Peyer's patch (tissue), 4 donors: ENCODE data around the gene C3orf22. TPM values are rescaled to one million over a fixed set of nuclear protein-coding genes. Genes with fewer than 3 reads are reported as not detected.
A peak's percentile ranks its signal among the peaks of the same experiment; 100 is the strongest.

Experiments used
- DNase-seq, 3 donors: peaks; one replicate each; pipeline ENCODE4 v3.0.0-alpha.2; 2017 to 2019
- H3K27ac ChIP-seq, 4 donors: fragments of 200-600 bp; sonication (generic); one replicate each; pipeline ENCODE4 v1.5.1; 2016 to 2019
- H3K27me3 ChIP-seq, 2 donors: fragments of 200-600 bp; sonication (generic); one replicate each; pipeline ENCODE4 v1.5.1; 2019
- H3K36me3 ChIP-seq, 3 donors: fragments of 200-600 bp; sonication (generic); one replicate each; pipeline ENCODE4 v1.5.1; 2016 to 2019
- H3K4me1 ChIP-seq, 4 donors: fragments of 200-600 bp; sonication (generic); one replicate each; pipeline ENCODE4 v1.5.1; 2016 to 2019
- H3K4me3 ChIP-seq, 4 donors: fragments of 200-600 bp; sonication (generic); 1 replicate in 3 of 4; 2 replicates in 1 of 4; pipeline ENCODE4 v1.5.1; 2016 to 2019; ENCODE audit warnings: mild to moderate bottlenecking in 1 of 4
- H3K9me3 ChIP-seq, 4 donors: fragments of 200-600 bp; sonication (generic); one replicate each; pipeline ENCODE4 v1.5.1; 2016 to 2019; ENCODE audit warnings: mild to moderate bottlenecking in 1 of 4
- CTCF ChIP-seq, 6 experiments: fragments of 450-650 bp in 4 of 6; fragments of 200-600 bp in 2 of 6; sonication (generic) in 1 of 6; IDR thresholded peaks; one replicate each; pipeline ENCODE4 v1.5.1; 2017 to 2019; ENCODE audit warnings: antibody characterized with exemption in 6 of 6, mild to moderate bottlenecking in 3 of 6, moderate library complexity in 1 of 6
- POLR2A ChIP-seq, 2 donors: fragments of 450-650 bp; IDR thresholded peaks; one replicate each; pipeline ENCODE4 v1.5.1; 2017; ENCODE audit warnings: antibody characterized with exemption in 2 of 2, mild to moderate bottlenecking in 2 of 2, moderate library complexity in 2 of 2
- total RNA-seq, 4 donors: library from RNA; depleted of rRNA; stranded (reverse); fragments of >200 nt; gene quantifications; one replicate each; pipeline ENCODE4 v1.1.0, GENCODE V29; 2016

Gene C3orf22
- total RNA-seq, 4 donors from 2014 or later, result not detected

- TF ChIP-seq CTCF (IDR thresholded peaks at IDR 0.05) (no peak), POLR2A (IDR thresholded peaks at IDR 0.05) (no peak)
- Histone ChIP-seq H3K36me3 (no peaks in the 10 kb centered on the region), H3K4me3 (no peak overlapping the region), H3K4me1 (peaks cover 0 to 19% (median 3%) of the 10 kb centered on the region in 4 donors), H3K9me3 (no peaks in the 10 kb centered on the region), H3K27ac (no peak overlapping the region), H3K27me3 (no peaks in the 10 kb centered on the region)
- DNase-seq, result peak in 1 of 3 donors; percentile 35
Observed at GRCh38 chr3:126525853-126526667, 32.7 kb downstream of the C3orf22 start.

GRCh38 chr3:126525091-126525852 is 33.5 kb downstream of the C3orf22 start:
- peaks cover 0 to 19% (median 3%) of the 10 kb centered on the region in 4 donors for H3K4me1 ChIP-seq
- H3K4me3 ChIP-seq, result peak overlapping the region in 1 of 4 donors; percentile 69
- H3K27me3 ChIP-seq, result no peaks in the 10 kb centered on the region
- no peak overlapping the region for H3K27ac ChIP-seq
- H3K36me3 ChIP-seq, result no peaks in the 10 kb centered on the region
- no peak for TF ChIP-seq POLR2A (IDR thresholded peaks at IDR 0.05)
- no peak for TF ChIP-seq CTCF (IDR thresholded peaks at IDR 0.05)
- no peaks in the 10 kb centered on the region for H3K9me3 ChIP-seq
- DNase-seq, result peak in 1 of 3 donors; percentile 47

GRCh38 chr3:126524429-126524988 is 34.2 kb downstream of the C3orf22 start:
- H3K27ac ChIP-seq, result peak overlapping the region in 2 of 4 donors; percentile 27 to 68
- H3K36me3 ChIP-seq, result no peaks in the 10 kb centered on the region
- TF ChIP-seq CTCF (IDR thresholded peaks at IDR 0.05) (no peak), POLR2A (IDR thresholded peaks at IDR 0.05) (no peak)
- no peaks in the 10 kb centered on the region for H3K27me3 ChIP-seq
- peak overlapping the region; percentile 4 to 69 (median 42) for H3K4me3 ChIP-seq
- H3K9me3 ChIP-seq, result no peaks in the 10 kb centered on the region
- peaks cover 0 to 19% (median 3%) of the 10 kb centered on the region in 4 donors for H3K4me1 ChIP-seq
- peak in 1 of 3 donors; percentile 63 for DNase-seq

- H3K4me3 ChIP-seq, result peak within 1 kb of the TSS; percentile 4 to 69 (median 42)
- H3K36me3 ChIP-seq, result no peaks in the 10 kb centered on the region
- no peaks in the 10 kb centered on the region for H3K9me3 ChIP-seq
- peak in 2 of 3 donors; percentile 79 to 88 for DNase-seq
- peaks cover 0 to 19% (median 3%) of the 10 kb centered on the region in 4 donors for H3K4me1 ChIP-seq
- TF ChIP-seq POLR2A (IDR thresholded peaks at IDR 0.05), result peak in 1 of 2 donors; percentile 22
- TF ChIP-seq CTCF (IDR thresholded peaks at IDR 0.05), result no peak
- peak within 1 kb of the TSS in 2 of 4 donors; percentile 27 to 68 for H3K27ac ChIP-seq
- no peaks in the 10 kb centered on the region for H3K27me3 ChIP-seq
Observed at GRCh38 chr3:126523745-126524428, 34.8 kb downstream of the C3orf22 start, which contains the start of gene CHST13. Gene CHST13 (plus strand): TSS chr3:126524155. CDS start chr3:126524333, 178 bp downstream.

GRCh38 chr3:126522363-126522788 is 36.4 kb downstream of the C3orf22 start:
- H3K27me3 ChIP-seq, result no peaks in the 10 kb centered on the region

More at GRCh38 chr3:126522363-126522788, 36.4 kb downstream of the C3orf22 start:
- H3K4me1 ChIP-seq, result peaks cover 0 to 19% (median 3%) of the 10 kb centered on the region in 4 donors
- peak; percentile 48 to 78 (median 60) for DNase-seq
- no peak overlapping the region for H3K4me3 ChIP-seq
- H3K36me3 ChIP-seq, result no peaks in the 10 kb centered on the region
- H3K27ac ChIP-seq, result no peak overlapping the region
- TF ChIP-seq CTCF (IDR thresholded peaks at IDR 0.05) (peak; percentile 63 to 96 (median 75)), POLR2A (IDR thresholded peaks at IDR 0.05) (no peak)
- no peaks in the 10 kb centered on the region for H3K9me3 ChIP-seq
